HEK293T (cell line): ENCODE measurements around the gene ZNF474.

Experiments used
- FOXM1 ChIP-seq: fragments of 450-650 bp; IDR thresholded peaks from 2 replicates; pipeline ENCODE4 v1.6.1; 2017; ENCODE audit warnings: mild to moderate bottlenecking, borderline replicate concordance
- ZNF384 ChIP-seq: fragments of 450-650 bp; IDR thresholded peaks from 2 replicates; pipeline ENCODE4 v1.6.1; 2016

- TF ChIP-seq FOXM1 (no peak), ZNF384 (no peak)
These were observed 16.4 kb upstream of the ZNF474 start for GRCh38 chr5:122112733-122113558.
